HepG2 (cell line): ENCODE measurements around the gene ACP2. TPM values are rescaled to one million over a fixed set of nuclear protein-coding genes. Genes with fewer than 3 reads are reported as not detected.

Source experiments
- ATAC-seq: fragments of 200-7000 bp; cut with Tn5 transposase; 3 replicates; pipeline ENCODE4 v1.9.1; 2020; ENCODE audit warnings: mild to moderate bottlenecking, moderate library complexity
- BruUV-seq: library from RNA; stranded (reverse); fragments of 400-500 nt; replicated peaks from 2 replicates; lab custom pipeline; 2021; lab: Mats Ljungman, UMichigan
- CTCF ChIA-PET: fragments of 300-600 bp; formaldehyde crosslinking; extraction: SDS; loops from one replicate; lab custom pipeline; 2021; ENCODE audit warnings: low total read pairs, inconsistent platforms, low intra/inter-chr PET ratio; lab: Yijun Ruan, JAX
- POLR2A ChIA-PET: fragments of 350-600 bp; sonication (Branson Sonifier 250); formaldehyde crosslinking; loops from one replicate; lab custom pipeline; 2020; ENCODE audit warnings: antibody characterized with exemption, inconsistent platforms; lab: Yijun Ruan, JAX
- DNase-seq: peaks from one replicate; pipeline ENCODE4 v3.0.0-alpha.2; 2015; ENCODE audit warnings: low spot score
- FAIRE-seq: peaks from 3 replicates; lab custom pipeline; 2011; peaks lifted over from hg19 to GRCh38; lab: Jason Lieb, UNC
- H2AFZ ChIP-seq: one replicate; pipeline ENCODE4 v1.6.1; 2011; ENCODE audit warnings: low read length, inconsistent platforms
- H3K27ac ChIP-seq: fragments of 300-600 bp; 3 replicates; pipeline ENCODE4 v1.8.0; 2011; ENCODE audit warnings: mixed run types, mild to moderate bottlenecking, mixed read lengths, low read length, inconsistent platforms; ENCODE audit not compliant: insufficient read depth; ENCODE audit errors: extremely low read length
- H3K27me3 ChIP-seq, 2 experiments: fragments of 200-600 bp in 1 of 2; 2 replicates in 1 of 2; 3 replicates in 1 of 2; pipeline versions ENCODE4 v1.6.0 to v1.8.0; 2011; ENCODE audit warnings: low read length in 2 of 2, mild to moderate bottlenecking in 2 of 2, moderate library complexity in 2 of 2, inconsistent platforms in 1 of 2; ENCODE audit not compliant: insufficient read depth in 2 of 2, control insufficient read depth in 1 of 2
- H3K36me3 ChIP-seq, 2 experiments: fragments of 200-600 bp in 1 of 2; replicated peaks in 1 of 2; 2 replicates in 1 of 2; 3 replicates in 1 of 2; pipeline versions ENCODE4 v1.5.1 to v1.8.0; 2011; ENCODE audit warnings: low read length in 2 of 2, inconsistent platforms in 1 of 2; ENCODE audit not compliant: insufficient read depth in 2 of 2, control insufficient read depth in 1 of 2
- H3K4me1 ChIP-seq: 2 replicates; pipeline ENCODE4 v1.5.1; 2012; ENCODE audit warnings: low read length, inconsistent platforms; ENCODE audit not compliant: insufficient read depth
- H3K4me2 ChIP-seq: 2 replicates; pipeline ENCODE4 v1.6.0; 2011; ENCODE audit warnings: low read depth, low read length, inconsistent platforms
- H3K4me3 ChIP-seq, 3 experiments: fragments of 200-600 bp in 1 of 3; sonication (generic), shearing (Covaris generic) in 1 of 3; replicated peaks in 1 of 3; 2 replicates each; pipeline ENCODE4 v1.5.1; 2011 to 2016; ENCODE audit warnings: low read length in 3 of 3, inconsistent platforms in 2 of 3, low read depth in 2 of 3, mild to moderate bottlenecking in 2 of 3, control low read depth in 1 of 3, mixed read lengths in 1 of 3; ENCODE audit not compliant: insufficient read depth in 1 of 3
- H3K79me2 ChIP-seq: one replicate; pipeline ENCODE4 v1.6.1; 2011; ENCODE audit warnings: low read length, inconsistent platforms; ENCODE audit not compliant: insufficient read depth
- H3K9ac ChIP-seq: 2 replicates; pipeline ENCODE4 v1.6.0; 2011; ENCODE audit warnings: mild to moderate bottlenecking, low read depth, low read length, inconsistent platforms; ENCODE audit not compliant: insufficient read depth
- H3K9me3 ChIP-seq: 2 replicates; pipeline ENCODE4 v1.5.1; 2012; ENCODE audit warnings: mild to moderate bottlenecking, low read length
- H4K20me1 ChIP-seq: 2 replicates; pipeline ENCODE4 v1.6.0; 2011; ENCODE audit warnings: inconsistent platforms, mild to moderate bottlenecking, low read length, moderate library complexity; ENCODE audit not compliant: insufficient read depth
- EP300 ChIP-seq, 3 experiments: sonication (generic) in 1 of 3; formaldehyde crosslinking in 1 of 3; IDR thresholded peaks; 2 replicates each; pipeline versions ENCODE4 v1.5.1 to v1.6.1; 2011 to 2020; ENCODE audit warnings: low read depth in 2 of 3, low read length in 2 of 3, borderline replicate concordance in 1 of 3, improper control_type of control experiment in 1 of 3, mild to moderate bottlenecking in 1 of 3, missing genetic modification reagents in 1 of 3, moderate library complexity in 1 of 3
- JUNB ChIP-seq: sonication (generic); formaldehyde crosslinking; IDR thresholded peaks from 2 replicates; pipeline ENCODE4 v1.8.0; 2022; ENCODE audit warnings: missing genetic modification reagents, mild to moderate bottlenecking, borderline replicate concordance
- PITX1 ChIP-seq: sonication (generic); formaldehyde crosslinking; IDR thresholded peaks from 2 replicates; pipeline ENCODE4 v1.5.1; 2020; ENCODE audit warnings: mild to moderate bottlenecking, missing genetic modification reagents
- RARG ChIP-seq: sonication (generic); formaldehyde crosslinking; IDR thresholded peaks from 2 replicates; pipeline ENCODE4 v1.4.0; 2020; ENCODE audit warnings: low read depth, mild to moderate bottlenecking, missing genetic modification reagents
- SAP130 ChIP-seq: IDR thresholded peaks from 2 replicates; pipeline ENCODE4 v1.6.1; 2016; ENCODE audit warnings: low read depth
- SNAPC2 ChIP-seq: sonication (generic); formaldehyde crosslinking; IDR thresholded peaks from 2 replicates; pipeline ENCODE4 v1.8.1; 2022; ENCODE audit warnings: mild to moderate bottlenecking, missing genetic modification reagents
- SNRNP70 ChIP-seq: fragments of 200-400 bp; formaldehyde crosslinking; IDR thresholded peaks from 2 replicates; pipeline ENCODE4 v1.6.1; 2017; ENCODE audit warnings: mild to moderate bottlenecking, low read depth, low read length, moderate library complexity
- STAG1 ChIP-seq: sonication (generic); formaldehyde crosslinking; IDR thresholded peaks from 2 replicates; pipeline ENCODE4 v1.4.0; 2020; ENCODE audit warnings: missing genetic modification reagents
- STAT5B ChIP-seq: sonication (generic); formaldehyde crosslinking; IDR thresholded peaks from 2 replicates; pipeline ENCODE4 v1.4.0; 2020; ENCODE audit warnings: missing genetic modification reagents
- ZBTB20 ChIP-seq: sonication (generic); formaldehyde crosslinking; IDR thresholded peaks from 2 replicates; pipeline ENCODE4 v1.8.1; 2023; ENCODE audit warnings: missing genetic modification reagents, low read depth, mild to moderate bottlenecking, borderline replicate concordance
- ZFP62 ChIP-seq: sonication (generic); formaldehyde crosslinking; IDR thresholded peaks from 2 replicates; pipeline ENCODE4 v1.4.0; 2020; ENCODE audit warnings: missing genetic modification reagents
- ZNF10 ChIP-seq: sonication (generic); formaldehyde crosslinking; IDR thresholded peaks from 2 replicates; pipeline ENCODE4 v1.4.0; 2020; ENCODE audit warnings: mild to moderate bottlenecking, low read depth, missing genetic modification reagents, borderline replicate concordance
- ZNF235 ChIP-seq: sonication (generic); formaldehyde crosslinking; IDR thresholded peaks from 2 replicates; pipeline ENCODE4 v1.8.1; 2023; ENCODE audit warnings: mild to moderate bottlenecking, missing genetic modification reagents, borderline replicate concordance
- ZNF3 ChIP-seq: IDR thresholded peaks from 2 replicates; pipeline ENCODE4 v1.7.0; 2017; ENCODE audit warnings: inconsistent platforms
- ZNF557 ChIP-seq: sonication (generic); formaldehyde crosslinking; IDR thresholded peaks from 2 replicates; pipeline ENCODE4 v1.4.0; 2020; ENCODE audit warnings: missing genetic modification reagents
- ZNF605 ChIP-seq: sonication (generic); formaldehyde crosslinking; IDR thresholded peaks from 2 replicates; pipeline ENCODE4 v1.8.0; 2022; ENCODE audit warnings: mild to moderate bottlenecking, missing genetic modification reagents
- ZSCAN22 ChIP-seq: sonication (generic); formaldehyde crosslinking; IDR thresholded peaks from 2 replicates; pipeline ENCODE4 v1.4.0; 2020; ENCODE audit warnings: mild to moderate bottlenecking, missing genetic modification reagents
- in situ Hi-C: cut with HindIII; loops from 2 replicates; pipeline ENCODE4 v1.10.0; 2017; ENCODE audit warnings: low pct_unique_long_range_greater_than_20kb; ENCODE audit not compliant: extremely low pct_ligation_motif_present
- intact Hi-C: fragments of 100-400 bp; cut with micrococcal nuclease; formaldehyde crosslinking; loops from one replicate; pipeline ENCODE4 v1.10.0; 2022; ENCODE audit not compliant: unreplicated experiment
- polyA plus RNA-seq, 8 experiments: library from polyadenylated mRNA; depleted of rRNA in 3 of 8; stranded (reverse) in 7 of 8; unstranded in 1 of 8; fragments of >200 nt; fragmentation: Illumina TruSeq in 4 of 8; extraction: Trizol in 4 of 8; gene quantifications; 2 replicates each; pipeline versions ENCODE4 v1.2.1 to v1.2.3, GENCODE V29; 2011 to 2016; ENCODE audit warnings: low read depth in 4 of 8, missing spikeins in 1 of 8, mixed read lengths in 1 of 8; ENCODE audit not compliant: insufficient read depth in 1 of 8
- total RNA-seq, 5 experiments: library from RNA; depleted of rRNA; stranded (reverse); fragments of >200 nt; fragmentation: Illumina TruSeq; extraction: Trizol; gene quantifications; 2 replicates each; pipeline ENCODE4 v1.2.3, GENCODE V29; 2016; ENCODE audit warnings: low read depth in 1 of 5
- TF ChIP-seq, protein P1 (sequence below): sonication (generic); formaldehyde crosslinking; conservative IDR thresholded peaks from 2 replicates; pipeline ENCODE4 v1.8.0; 2022; ENCODE audit warnings: low read depth, missing genetic modification reagents
- TF ChIP-seq, protein P2 (sequence below): sonication (generic); formaldehyde crosslinking; IDR thresholded peaks from 2 replicates; pipeline ENCODE4 v1.5.0; 2020; ENCODE audit warnings: missing genetic modification reagents, mild to moderate bottlenecking, borderline replicate concordance
- TF ChIP-seq, protein P3 (sequence below): sonication (generic); formaldehyde crosslinking; IDR thresholded peaks from 2 replicates; pipeline ENCODE4 v1.9.0; 2022; ENCODE audit warnings: missing genetic modification reagents, mild to moderate bottlenecking, borderline replicate concordance

Gene ACP2
- total and polyA plus RNA-seq, 2 of the 13 experiments (the other 11 are each of a cell fraction or from before 2014, with no cell fraction given), result 17.7 to 20.2 TPM

DNA sequence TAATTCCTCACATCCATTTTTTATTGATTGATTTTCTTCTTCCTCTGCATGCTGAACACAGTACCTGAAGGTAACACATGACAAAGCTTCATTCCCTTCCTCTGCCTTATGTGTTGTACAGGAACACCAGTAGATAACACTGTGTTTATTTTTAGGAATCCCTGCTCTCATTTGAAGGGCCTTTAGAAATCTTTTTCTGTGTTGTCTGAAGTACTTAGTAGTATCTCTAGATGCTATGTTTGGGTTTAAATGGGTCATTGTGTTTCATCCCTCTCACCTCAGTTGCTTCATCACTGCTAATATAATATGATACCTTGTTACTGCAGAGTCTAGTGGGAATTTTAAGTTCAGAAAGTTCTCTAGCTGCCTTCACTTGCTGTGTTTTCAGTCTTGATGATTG lies 31.5 kb upstream of the ACP2 start:
- Histone ChIP-seq H3K27me3 (no peaks in the 10 kb centered on the region), H3K27ac (no peak overlapping the region), H3K36me3 (peaks cover 45 to 77% of the 10 kb centered on the region in 2 experiments), H3K4me2 (no peak overlapping the region), H4K20me1 (no peaks in the 10 kb centered on the region), H2AFZ (no peak overlapping the region), H3K9me3 (no peaks in the 10 kb centered on the region)
- in situ Hi-C loops (no loop called here), intact Hi-C loops (no loop called here)
- no peak for ATAC-seq
- FAIRE-seq, result no peak
- POLR2A ChIA-PET, result interaction anchor here (2.6 kb wide), 1 partner anchor 9 kb away, joined by 5 read pairs; no protein-coding TSS in a partner anchor
- DNase-seq, result no peak
- TF ChIP-seq, protein P1, sequence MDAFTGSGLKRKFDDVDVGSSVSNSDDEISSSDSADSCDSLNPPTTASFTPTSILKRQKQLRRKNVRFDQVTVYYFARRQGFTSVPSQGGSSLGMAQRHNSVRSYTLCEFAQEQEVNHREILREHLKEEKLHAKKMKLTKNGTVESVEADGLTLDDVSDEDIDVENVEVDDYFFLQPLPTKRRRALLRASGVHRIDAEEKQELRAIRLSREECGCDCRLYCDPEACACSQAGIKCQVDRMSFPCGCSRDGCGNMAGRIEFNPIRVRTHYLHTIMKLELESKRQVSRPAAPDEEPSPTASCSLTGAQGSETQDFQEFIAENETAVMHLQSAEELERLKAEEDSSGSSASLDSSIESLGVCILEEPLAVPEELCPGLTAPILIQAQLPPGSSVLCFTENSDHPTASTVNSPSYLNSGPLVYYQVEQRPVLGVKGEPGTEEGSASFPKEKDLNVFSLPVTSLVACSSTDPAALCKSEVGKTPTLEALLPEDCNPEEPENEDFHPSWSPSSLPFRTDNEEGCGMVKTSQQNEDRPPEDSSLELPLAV (CRISPR knock-in tag), result no peak
- TF ChIP-seq RARG (CRISPR knock-in tag), result no peak
- TF ChIP-seq SNAPC2 (CRISPR knock-in tag), result no peak
- no peak for TF ChIP-seq ZBTB20 (CRISPR knock-in tag)
- TF ChIP-seq ZNF235 (CRISPR knock-in tag), result no peak
- TF ChIP-seq JUNB (CRISPR knock-in tag), result no peak
- no peak for TF ChIP-seq ZNF3 (CRISPR knock-in tag)
- no peak for TF ChIP-seq ZNF557 (CRISPR knock-in tag)
- TF ChIP-seq ZNF605 (CRISPR knock-in tag), result no peak
- no peak for TF ChIP-seq ZNF10 (CRISPR knock-in tag)
- no peak for TF ChIP-seq ZFP62 (CRISPR knock-in tag)
- no peak for TF ChIP-seq SNRNP70
- TF ChIP-seq, protein P2, sequence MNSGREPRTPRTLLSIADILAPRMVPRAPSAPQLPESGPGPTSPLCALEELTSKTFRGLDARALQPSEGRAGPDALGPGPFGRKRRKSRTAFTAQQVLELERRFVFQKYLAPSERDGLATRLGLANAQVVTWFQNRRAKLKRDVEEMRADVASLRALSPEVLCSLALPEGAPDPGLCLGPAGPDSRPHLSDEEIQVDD (CRISPR knock-in tag), result no peak
- TF ChIP-seq EP300 (IDR thresholded peaks at IDR 0.05; ENCODE audit: low read depth in 2 of 2, low read length in 2 of 2), result no peak
- TF ChIP-seq EP300 (CRISPR knock-in tag; IDR thresholded peaks at IDR 0.05; ENCODE audit: borderline replicate concordance), result no peak
- no peak for TF ChIP-seq SAP130 (CRISPR knock-in tag)
- no peak for TF ChIP-seq STAT5B (CRISPR knock-in tag)
- no peak for TF ChIP-seq ZSCAN22 (CRISPR knock-in tag)
- no peak for TF ChIP-seq PITX1 (CRISPR knock-in tag)
- no peak for TF ChIP-seq STAG1 (CRISPR knock-in tag)
- TF ChIP-seq, protein P3, sequence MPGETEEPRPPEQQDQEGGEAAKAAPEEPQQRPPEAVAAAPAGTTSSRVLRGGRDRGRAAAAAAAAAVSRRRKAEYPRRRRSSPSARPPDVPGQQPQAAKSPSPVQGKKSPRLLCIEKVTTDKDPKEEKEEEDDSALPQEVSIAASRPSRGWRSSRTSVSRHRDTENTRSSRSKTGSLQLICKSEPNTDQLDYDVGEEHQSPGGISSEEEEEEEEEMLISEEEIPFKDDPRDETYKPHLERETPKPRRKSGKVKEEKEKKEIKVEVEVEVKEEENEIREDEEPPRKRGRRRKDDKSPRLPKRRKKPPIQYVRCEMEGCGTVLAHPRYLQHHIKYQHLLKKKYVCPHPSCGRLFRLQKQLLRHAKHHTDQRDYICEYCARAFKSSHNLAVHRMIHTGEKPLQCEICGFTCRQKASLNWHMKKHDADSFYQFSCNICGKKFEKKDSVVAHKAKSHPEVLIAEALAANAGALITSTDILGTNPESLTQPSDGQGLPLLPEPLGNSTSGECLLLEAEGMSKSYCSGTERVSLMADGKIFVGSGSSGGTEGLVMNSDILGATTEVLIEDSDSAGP, result no peak
- TF ChIP-seq, all 625 proteins: peak for 0
- no peak overlapping the region for H3K4me3 ChIP-seq
- H3K4me1 ChIP-seq, result peaks cover 9% of the 10 kb centered on the region
- CTCF ChIA-PET, result no interaction called here
- BruUV-seq, result no TSS peak
- peaks cover 3% of the 10 kb centered on the region for H3K79me2 ChIP-seq
- H3K9ac ChIP-seq, result no peak overlapping the region
